ENCODE results near the gene PRPF18. TPM values are rescaled to one million over a fixed set of nuclear protein-coding genes. Genes with fewer than 3 reads are reported as not detected.

PRPF18 gene
- total RNA-seq, 1 donor from 2014 or later: 25.8 TPM

DNA sequence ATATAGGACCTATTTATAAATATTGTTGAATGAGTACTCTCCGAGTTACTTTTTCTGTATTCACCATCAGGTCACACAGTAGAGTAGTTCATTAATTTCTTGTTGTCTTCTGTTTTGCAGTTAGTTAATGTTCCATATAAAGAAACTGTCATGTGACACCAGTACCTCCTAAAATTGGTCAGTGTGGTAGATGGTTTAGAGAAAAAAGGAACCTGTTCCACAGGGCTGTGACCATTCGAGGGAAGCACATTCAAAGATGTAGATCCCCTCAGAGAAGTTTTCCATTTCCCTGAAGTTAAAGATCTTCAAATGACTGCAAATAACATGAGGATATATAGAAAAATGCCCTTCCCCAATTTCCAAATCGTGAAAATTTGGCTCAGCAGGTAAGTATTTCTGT lies 45.7 kb downstream of the PRPF18 start:
- TF ChIP-seq POLR2AphosphoS5 (IDR thresholded peaks at IDR 0.05; ENCODE audit: insufficient read depth in 1 of 2, low read depth in 1 of 2) (no peak), POLR2A (IDR thresholded peaks at IDR 0.05) (no peak)
- TF ChIP-seq, protein P1, sequence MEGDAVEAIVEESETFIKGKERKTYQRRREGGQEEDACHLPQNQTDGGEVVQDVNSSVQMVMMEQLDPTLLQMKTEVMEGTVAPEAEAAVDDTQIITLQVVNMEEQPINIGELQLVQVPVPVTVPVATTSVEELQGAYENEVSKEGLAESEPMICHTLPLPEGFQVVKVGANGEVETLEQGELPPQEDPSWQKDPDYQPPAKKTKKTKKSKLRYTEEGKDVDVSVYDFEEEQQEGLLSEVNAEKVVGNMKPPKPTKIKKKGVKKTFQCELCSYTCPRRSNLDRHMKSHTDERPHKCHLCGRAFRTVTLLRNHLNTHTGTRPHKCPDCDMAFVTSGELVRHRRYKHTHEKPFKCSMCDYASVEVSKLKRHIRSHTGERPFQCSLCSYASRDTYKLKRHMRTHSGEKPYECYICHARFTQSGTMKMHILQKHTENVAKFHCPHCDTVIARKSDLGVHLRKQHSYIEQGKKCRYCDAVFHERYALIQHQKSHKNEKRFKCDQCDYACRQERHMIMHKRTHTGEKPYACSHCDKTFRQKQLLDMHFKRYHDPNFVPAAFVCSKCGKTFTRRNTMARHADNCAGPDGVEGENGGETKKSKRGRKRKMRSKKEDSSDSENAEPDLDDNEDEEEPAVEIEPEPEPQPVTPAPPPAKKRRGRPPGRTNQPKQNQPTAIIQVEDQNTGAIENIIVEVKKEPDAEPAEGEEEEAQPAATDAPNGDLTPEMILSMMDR (IDR thresholded peaks at IDR 0.05): no peak
- intact Hi-C loops (cut with DNase I): no loop called here
- Histone ChIP-seq H3K27me3 (no peaks in the 10 kb centered on the region), H3K27ac (peak overlapping the region; percentile 64), H3K36me3 (peaks cover 0 to 9% of the 10 kb centered on the region in 2 donors), H3K4me1 (no peaks in the 10 kb centered on the region), H3K9me3 (no peaks in the 10 kb centered on the region), H3K4me3 (no peak overlapping the region)
- no peak for DNase-seq (ENCODE audit: extremely low spot score in 2 of 2)

DNA sequence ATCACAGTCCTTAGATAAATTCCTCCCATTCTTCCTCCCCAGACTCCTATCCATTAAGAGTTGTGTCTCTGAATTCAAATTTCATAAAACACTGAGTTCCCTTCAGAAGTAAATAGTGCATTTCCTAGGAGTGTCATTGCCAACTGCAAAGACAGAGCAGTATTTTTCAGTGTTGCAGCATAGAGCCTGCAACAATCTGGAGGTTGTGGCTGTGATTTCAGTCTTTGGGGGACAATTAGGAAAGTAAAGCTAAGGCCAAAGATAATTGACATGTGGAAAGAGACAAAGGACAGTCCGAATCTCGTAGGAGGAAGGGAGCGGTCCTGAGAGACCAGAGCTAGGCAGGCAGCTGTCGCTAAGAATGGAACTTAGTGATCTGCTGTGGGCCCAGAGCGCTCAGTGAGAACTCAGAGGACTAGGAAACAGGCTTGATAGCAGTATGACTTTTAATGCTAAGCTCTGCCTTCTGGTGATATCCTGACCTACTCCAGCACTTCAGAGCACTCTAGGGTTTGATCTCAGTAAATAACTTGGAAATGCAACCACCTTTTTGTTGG lies 46.2 kb downstream of the PRPF18 start:
- DNase-seq (ENCODE audit: extremely low spot score in 2 of 2): no peak
- no peak for TF ChIP-seq POLR2A (IDR thresholded peaks at IDR 0.05)
- no peak for TF ChIP-seq POLR2AphosphoS5 (IDR thresholded peaks at IDR 0.05; ENCODE audit: insufficient read depth in 1 of 2, low read depth in 1 of 2)
- TF ChIP-seq, protein P1 (IDR thresholded peaks at IDR 0.05): no peak
- peaks cover 0 to 9% of the 10 kb centered on the region in 2 donors for H3K36me3 ChIP-seq
- no peaks in the 10 kb centered on the region for H3K9me3 ChIP-seq
- H3K27me3 ChIP-seq: no peaks in the 10 kb centered on the region
- peak overlapping the region; percentile 64 for H3K27ac ChIP-seq
- intact Hi-C loops (cut with DNase I): no loop called here
- H3K4me1 ChIP-seq: no peaks in the 10 kb centered on the region
- H3K4me3 ChIP-seq: no peak overlapping the region

DNA sequence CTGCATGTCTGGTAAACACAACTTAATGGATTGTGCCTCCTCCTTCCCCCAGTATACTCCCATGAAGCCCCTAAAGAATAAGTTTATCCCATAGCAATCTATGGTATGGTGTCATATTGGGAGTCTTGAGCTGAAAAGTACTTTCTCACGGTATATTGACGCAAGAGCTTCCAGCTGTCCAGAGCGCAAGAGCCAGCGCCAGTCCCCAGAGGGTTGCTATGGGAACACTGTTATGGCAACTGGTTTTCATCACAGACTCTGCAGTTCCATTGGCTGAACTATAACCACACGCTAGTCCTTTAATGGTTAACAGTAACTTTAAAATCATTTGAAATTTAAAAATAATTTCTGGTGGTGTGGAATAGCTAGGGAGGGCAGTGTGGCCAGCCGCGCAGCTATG lies 46.9 kb downstream of the PRPF18 start:
- no peak for DNase-seq (ENCODE audit: extremely low spot score in 2 of 2)
- TF ChIP-seq, protein P1 (IDR thresholded peaks at IDR 0.05): no peak
- TF ChIP-seq POLR2A (IDR thresholded peaks at IDR 0.05) (no peak), POLR2AphosphoS5 (IDR thresholded peaks at IDR 0.05; ENCODE audit: insufficient read depth in 1 of 2, low read depth in 1 of 2) (no peak)
- peaks cover 0 to 9% of the 10 kb centered on the region in 2 donors for H3K36me3 ChIP-seq
- intact Hi-C loops (cut with DNase I): no loop called here
- H3K27ac ChIP-seq: peak overlapping the region; percentile 64
- H3K4me3 ChIP-seq: no peak overlapping the region
- no peaks in the 10 kb centered on the region for H3K4me1 ChIP-seq
- no peaks in the 10 kb centered on the region for H3K9me3 ChIP-seq
- no peaks in the 10 kb centered on the region for H3K27me3 ChIP-seq

GRCh38 chr10:13634207-13634606 lies 47.4 kb downstream of the PRPF18 start:
- intact Hi-C loops (cut with DNase I): no loop called here
- peak overlapping the region; percentile 46 for H3K27ac ChIP-seq

DNA sequence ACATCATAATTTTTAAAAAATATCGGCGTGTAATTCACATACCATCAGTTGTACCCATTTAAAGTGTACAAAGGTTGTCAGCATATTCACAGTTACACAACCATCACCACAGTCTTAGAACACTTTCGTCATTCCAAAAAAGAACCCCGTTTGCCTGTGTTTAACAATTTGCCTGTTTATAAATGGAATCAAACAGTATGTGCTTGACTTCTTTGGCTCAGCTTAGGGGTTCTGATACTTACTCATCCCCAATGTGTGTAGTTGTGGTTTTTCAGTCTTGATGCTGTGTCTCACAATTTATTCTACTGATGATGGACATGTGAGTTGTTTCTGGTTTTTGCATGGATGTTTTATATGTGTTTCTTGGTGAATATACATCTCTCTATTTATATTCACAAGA lies 50.0 kb downstream of the PRPF18 start:
- no peaks in the 10 kb centered on the region for H3K27me3 ChIP-seq
- intact Hi-C loops (cut with DNase I): no loop called here
- H3K4me1 ChIP-seq: no peaks in the 10 kb centered on the region
- H3K9me3 ChIP-seq: no peaks in the 10 kb centered on the region
- H3K4me3 ChIP-seq: no peak overlapping the region
- H3K36me3 ChIP-seq: peaks cover 0 to under 1% of the 10 kb centered on the region in 2 donors
- no peak overlapping the region for H3K27ac ChIP-seq
- DNase-seq (ENCODE audit: extremely low spot score in 2 of 2): no peak
- no peak for TF ChIP-seq POLR2AphosphoS5 (IDR thresholded peaks at IDR 0.05; ENCODE audit: insufficient read depth in 1 of 2, low read depth in 1 of 2)
- TF ChIP-seq, protein P1 (IDR thresholded peaks at IDR 0.05): no peak
- TF ChIP-seq POLR2A (IDR thresholded peaks at IDR 0.05): no peak

More at GRCh38 chr10:13634207-13634606, 47.4 kb downstream of the PRPF18 start:
- H3K4me3 ChIP-seq: no peak overlapping the region
- peaks cover 0 to 9% of the 10 kb centered on the region in 2 donors for H3K36me3 ChIP-seq
- H3K4me1 ChIP-seq: no peaks in the 10 kb centered on the region
- no peaks in the 10 kb centered on the region for H3K27me3 ChIP-seq
- TF ChIP-seq, protein P1 (IDR thresholded peaks at IDR 0.05): no peak
- TF ChIP-seq POLR2AphosphoS5 (IDR thresholded peaks at IDR 0.05; ENCODE audit: insufficient read depth in 1 of 2, low read depth in 1 of 2) (no peak), POLR2A (IDR thresholded peaks at IDR 0.05) (no peak)
- H3K9me3 ChIP-seq: no peaks in the 10 kb centered on the region
- DNase-seq (ENCODE audit: extremely low spot score in 2 of 2): no peak

Measured in vagina (tissue), 2 donors.